GM15510 (cell line): ENCODE data around the gene CARMIL1.

Experiments used
- POLR2A ChIP-seq: IDR thresholded peaks from 3 replicates; pipeline ENCODE4 v1.6.1; 2011; ENCODE audit warnings: borderline replicate concordance; ENCODE audit not compliant: insufficient read length; ENCODE audit errors: extremely low read depth

Gene CARMIL1

GRCh38 chr6:25388776-25389175 is 109.6 kb downstream of the CARMIL1 start:
- no peak for TF ChIP-seq POLR2A

- no peak for TF ChIP-seq POLR2A
These were observed 110.3 kb downstream of the CARMIL1 start for GRCh38 chr6:25389471-25389870.

GRCh38 chr6:25392372-25392771 is 113.2 kb downstream of the CARMIL1 start:
- TF ChIP-seq POLR2A, result no peak

GRCh38 chr6:25395731-25396130 is 116.6 kb downstream of the CARMIL1 start:
- TF ChIP-seq POLR2A, result no peak

GRCh38 chr6:25397406-25397805 is 118.2 kb downstream of the CARMIL1 start:
- no peak for TF ChIP-seq POLR2A

- TF ChIP-seq POLR2A, result no peak
These were observed 120.7 kb downstream of the CARMIL1 start for GRCh38 chr6:25399885-25400284.

GRCh38 chr6:25401711-25402110 is 122.5 kb downstream of the CARMIL1 start:
- TF ChIP-seq POLR2A, result no peak

GRCh38 chr6:25402125-25402524 is 123.0 kb downstream of the CARMIL1 start:
- TF ChIP-seq POLR2A, result no peak

- TF ChIP-seq POLR2A, result no peak
These were observed 124.0 kb downstream of the CARMIL1 start for GRCh38 chr6:25403150-25403549.

- TF ChIP-seq POLR2A, result no peak
These were observed 124.9 kb downstream of the CARMIL1 start for GRCh38 chr6:25404091-25404490.

- TF ChIP-seq POLR2A, result no peak
These were observed 125.6 kb downstream of the CARMIL1 start for GRCh38 chr6:25404693-25405169.

GRCh38 chr6:25405442-25405841 is 126.3 kb downstream of the CARMIL1 start:
- no peak for TF ChIP-seq POLR2A

- TF ChIP-seq POLR2A, result no peak
These were observed 128.3 kb downstream of the CARMIL1 start for GRCh38 chr6:25407431-25407830.

- TF ChIP-seq POLR2A, result no peak
These were observed 130.9 kb downstream of the CARMIL1 start for GRCh38 chr6:25410102-25410501.

GRCh38 chr6:25411316-25411950 is 132.3 kb downstream of the CARMIL1 start:
- no peak for TF ChIP-seq POLR2A

GRCh38 chr6:25413207-25413905 is 134.2 kb downstream of the CARMIL1 start:
- TF ChIP-seq POLR2A, result no peak
